A673 (cell line): ENCODE results near the gene MYCBPAP.

Source experiments
- CTCF ChIP-seq: fragments of 300-800, 200-600 bp; sonication (generic); conservative IDR thresholded peaks from 2 replicates; pipeline ENCODE4 v1.5.1; 2017; ENCODE audit warnings: low read depth, mild to moderate bottlenecking, antibody characterized with exemption, low read length, moderate library complexity, mixed read lengths
- EZH2 ChIP-seq: fragments of 200-600 bp; sonication (generic); IDR thresholded peaks from 2 replicates; pipeline ENCODE4 v1.6.1; 2017; ENCODE audit warnings: borderline replicate concordance, low read depth, mild to moderate bottlenecking, mixed read lengths, antibody characterized with exemption, low read length; ENCODE audit not compliant: poor library complexity, severe bottlenecking

GRCh38 chr17:50539762-50540559, 31.7 kb downstream of the MYCBPAP start:
- TF ChIP-seq EZH2: no peak
- TF ChIP-seq CTCF: no peak
